Measurements from ENCODE around the gene SIDT1.

- no peak for TF ChIP-seq POLR2AphosphoS5 (IDR thresholded peaks at IDR 0.05; ENCODE audit: low read depth, low read length)
- TF ChIP-seq SPI1 (IDR thresholded peaks at IDR 0.05; ENCODE audit: low read depth, low read length) = no peak
Measured at GRCh38 chr3:113594066-113594465, 61.7 kb downstream of the SIDT1 start.
